Chondrocyte (in vitro differentiated cells): ENCODE measurements around the gene NOP14. TPM values are rescaled to one million over a fixed set of nuclear protein-coding genes. Genes with fewer than 3 reads are reported as not detected.

Source experiments
- DNase-seq: peaks from one replicate; pipeline ENCODE4 v3.0.0; 2021; ENCODE audit warnings: mixed read lengths, low spot score
- H3K27ac Mint-ChIP-seq: one replicate; pipeline ENCODE4 v1.8.0; 2021; ENCODE audit warnings: mild to moderate bottlenecking, moderate library complexity, mixed read lengths; ENCODE audit not compliant: unreplicated experiment
- H3K27me3 Mint-ChIP-seq: 2 replicates; pipeline ENCODE4 v1.8.0; 2021; ENCODE audit warnings: low read depth, mixed read lengths
- H3K36me3 Mint-ChIP-seq: 2 replicates; pipeline ENCODE4 v1.8.0; 2021; ENCODE audit warnings: low read depth, mixed read lengths
- H3K4me1 Mint-ChIP-seq: 2 replicates; pipeline ENCODE4 v1.8.0; 2021; ENCODE audit warnings: low read depth, mild to moderate bottlenecking, mixed read lengths
- H3K4me3 Mint-ChIP-seq: one replicate; pipeline ENCODE4 v1.8.0; 2021; ENCODE audit warnings: mild to moderate bottlenecking, moderate library complexity, mixed read lengths; ENCODE audit not compliant: unreplicated experiment
- H3K9me3 Mint-ChIP-seq: 2 replicates; pipeline ENCODE4 v1.8.0; 2021; ENCODE audit warnings: low read depth, mixed read lengths
- CTCF ChIP-seq: fragments of 200-600 bp; sonication (generic); IDR thresholded peaks from 2 replicates; pipeline ENCODE4 v1.5.0; 2021; ENCODE audit warnings: antibody characterized with exemption, mild to moderate bottlenecking, moderate library complexity
- total RNA-seq: library from RNA; stranded (reverse); gene quantifications from 3 replicates; pipeline ENCODE4 v1.2.1, GENCODE V29; 2021

Gene NOP14
- total RNA-seq, 1 donor from 2014 or later = 22.2 TPM

GRCh38 chr4:2925931-2926860 lies 37.0 kb downstream of the NOP14 start:
- Mint-ChIP-seq H3K4me1 (peaks cover 33% of the 10 kb centered on the region), H3K27me3 (no peaks in the 10 kb centered on the region), H3K4me3 (no peak overlapping the region), H3K27ac (no peak overlapping the region), H3K36me3 (peaks cover 34% of the 10 kb centered on the region), H3K9me3 (no peaks in the 10 kb centered on the region)
- DNase-seq = peak; percentile 72
- no peak for TF ChIP-seq CTCF

- Mint-ChIP-seq H3K4me1 (peaks cover 33% of the 10 kb centered on the region), H3K36me3 (peaks cover 36% of the 10 kb centered on the region)
- no peak for TF ChIP-seq CTCF
Observed at GRCh38 chr4:2925496-2925895, 37.7 kb downstream of the NOP14 start.

GRCh38 chr4:2924765-2925301 lies 38.4 kb downstream of the NOP14 start:
- DNase-seq = peak; percentile 26
- TF ChIP-seq CTCF = no peak
- peaks cover 41% of the 10 kb centered on the region for H3K36me3 Mint-ChIP-seq
- H3K9me3 Mint-ChIP-seq = peaks cover 4% of the 10 kb centered on the region
- no peaks in the 10 kb centered on the region for H3K27me3 Mint-ChIP-seq
- H3K4me1 Mint-ChIP-seq = peaks cover 33% of the 10 kb centered on the region
- H3K4me3 Mint-ChIP-seq = no peak overlapping the region
- peak overlapping the region; percentile 93 for H3K27ac Mint-ChIP-seq

More at GRCh38 chr4:2925496-2925895, 37.7 kb downstream of the NOP14 start:
- Mint-ChIP-seq H3K4me3 (no peak overlapping the region), H3K9me3 (no peaks in the 10 kb centered on the region), H3K27me3 (no peaks in the 10 kb centered on the region), H3K27ac (peak overlapping the region; percentile 2)
- peak; percentile 24 for DNase-seq

GRCh38 chr4:2924286-2924685 lies 38.9 kb downstream of the NOP14 start:
- Mint-ChIP-seq H3K36me3 (peaks cover 46% of the 10 kb centered on the region), H3K9me3 (peaks cover 9% of the 10 kb centered on the region), H3K27ac (peak overlapping the region; percentile 93), H3K27me3 (no peaks in the 10 kb centered on the region), H3K4me3 (no peak overlapping the region), H3K4me1 (peaks cover 33% of the 10 kb centered on the region)
- TF ChIP-seq CTCF = no peak
- peak; percentile 50 for DNase-seq

GRCh38 chr4:2923668-2924173 lies 39.5 kb downstream of the NOP14 start:
- H3K36me3 Mint-ChIP-seq = peaks cover 42% of the 10 kb centered on the region
- H3K27me3 Mint-ChIP-seq = no peaks in the 10 kb centered on the region
- H3K4me3 Mint-ChIP-seq = no peak overlapping the region
- peaks cover 10% of the 10 kb centered on the region for H3K9me3 Mint-ChIP-seq
- no peak for TF ChIP-seq CTCF
- peak; percentile 57 for DNase-seq
- H3K27ac Mint-ChIP-seq = peak overlapping the region; percentile 93
- H3K4me1 Mint-ChIP-seq = peaks cover 33% of the 10 kb centered on the region
